A204.1 (cell line): ENCODE measurements around the gene PDCL2.
"Not testable (repeated sequence)": the region's sequence is repeated elsewhere in the genome, so short reads cannot be mapped to it uniquely, and the experiment has no call there.

ENCODE experiments used
- FAIRE-seq: peaks from 2 replicates; lab custom pipeline; 2012; peaks lifted over from hg19 to GRCh38; lab: Jason Lieb, UNC

PDCL2 gene

GRCh38 chr4:55588160-55588559 is 3.9 kb downstream of the PDCL2 start:
- FAIRE-seq: no peak

GRCh38 chr4:55582773-55583172 is 9.3 kb downstream of the PDCL2 start:
- FAIRE-seq: not testable (repeated sequence)

DNA sequence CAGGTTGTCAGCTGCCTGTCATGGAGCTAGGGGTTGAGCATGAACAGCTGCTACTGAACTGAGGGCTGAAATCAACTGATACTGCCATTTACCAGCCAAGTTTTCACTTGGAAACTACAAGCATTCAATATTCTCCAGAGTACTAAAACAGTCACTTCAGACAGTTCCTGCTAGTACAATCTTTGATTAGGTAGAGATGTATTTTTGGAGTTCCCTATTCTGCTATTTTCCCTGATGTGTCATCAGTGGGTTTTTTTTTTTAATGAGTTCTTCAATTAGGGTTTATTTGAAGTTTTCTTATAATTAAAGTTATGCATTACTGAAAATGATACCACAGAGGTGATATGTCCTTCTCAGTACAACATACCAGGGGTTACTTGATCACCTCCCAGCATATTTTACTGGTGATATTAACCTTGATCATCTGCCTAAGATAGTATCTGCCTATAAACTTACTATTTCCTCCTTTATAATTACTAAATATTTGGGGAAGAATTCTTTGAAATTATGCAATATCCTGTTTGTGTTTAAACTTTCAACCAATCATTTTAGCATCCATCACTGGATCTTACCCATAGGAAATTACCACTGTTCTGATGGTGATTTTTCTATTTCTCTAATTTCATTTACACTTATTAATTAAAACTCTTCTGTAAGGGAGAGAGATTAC is 13.6 kb downstream of the PDCL2 start:
- FAIRE-seq: no peak

GRCh38 chr4:55575513-55575912 is 16.5 kb downstream of the PDCL2 start:
- FAIRE-seq: no peak

DNA sequence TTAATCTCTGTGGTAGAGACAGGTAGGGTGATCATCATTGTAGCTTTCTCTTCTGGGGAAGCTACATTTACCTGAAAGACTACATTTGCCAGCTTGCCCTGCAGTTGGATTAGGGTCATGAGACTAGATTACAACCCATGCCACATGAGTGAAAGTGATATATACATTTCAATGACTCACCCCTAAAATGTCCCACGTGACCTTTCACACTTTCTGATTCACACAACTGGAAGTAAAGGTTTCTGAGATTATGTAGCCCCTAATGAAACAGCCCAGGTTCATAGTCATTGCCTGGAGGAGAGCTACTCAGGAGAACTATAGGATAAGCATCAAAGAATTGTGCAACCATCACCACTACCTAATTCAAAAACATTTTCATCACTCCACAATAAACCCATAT is 17.8 kb downstream of the PDCL2 start:
- FAIRE-seq: no peak

GRCh38 chr4:55571806-55572205 is 20.2 kb downstream of the PDCL2 start:
- FAIRE-seq: no peak

DNA sequence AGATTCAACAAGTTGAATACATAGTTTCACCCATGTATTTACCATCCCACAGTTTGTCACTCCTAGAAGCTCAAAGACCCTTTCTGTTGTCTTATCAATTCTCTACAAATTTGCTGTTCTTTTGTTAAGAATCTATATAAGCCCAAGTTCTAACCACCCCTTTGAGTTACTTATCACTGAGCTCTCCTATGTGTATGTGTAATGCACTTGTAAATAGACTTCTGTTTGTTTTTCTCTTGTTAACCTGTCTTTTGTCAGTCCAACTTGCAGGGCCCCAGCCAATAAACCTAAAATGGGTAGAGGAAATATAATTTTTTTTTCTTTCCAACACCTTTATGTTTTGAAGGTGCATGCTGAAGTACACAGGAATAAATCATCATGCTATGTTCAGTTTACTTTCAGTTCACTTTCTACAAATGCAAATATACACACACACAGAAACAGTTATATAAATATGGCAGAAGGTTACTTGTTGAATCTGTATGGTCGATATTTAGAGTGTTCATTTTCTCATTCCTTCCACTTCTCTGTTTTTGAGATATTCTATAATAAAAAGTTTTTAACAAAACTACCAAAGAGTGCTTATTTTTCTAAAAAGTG is 23.0 kb downstream of the PDCL2 start:
- no peak for FAIRE-seq

- no peak for FAIRE-seq
These were observed 30.2 kb downstream of the PDCL2 start for GRCh38 chr4:55561889-55562288.

DNA sequence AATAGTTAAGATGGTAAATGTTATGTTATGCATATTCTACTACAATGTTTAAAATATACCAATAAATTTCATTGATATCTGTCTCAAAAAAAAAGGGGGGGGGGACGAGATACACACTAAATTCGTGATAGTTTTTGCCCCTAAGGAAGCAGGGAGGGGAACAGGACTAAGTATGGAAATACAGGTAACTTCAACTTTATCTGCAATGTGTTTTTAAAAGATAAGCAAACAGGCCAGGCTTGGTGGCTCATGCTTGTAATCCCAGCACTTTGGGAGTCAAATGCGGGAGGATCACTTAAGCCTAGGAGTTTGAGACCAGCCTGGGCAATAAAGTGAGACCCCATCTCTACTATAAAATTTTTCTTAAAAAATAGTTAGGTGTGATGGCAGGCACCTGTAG is 31.9 kb downstream of the PDCL2 start:
- no peak for FAIRE-seq

DNA sequence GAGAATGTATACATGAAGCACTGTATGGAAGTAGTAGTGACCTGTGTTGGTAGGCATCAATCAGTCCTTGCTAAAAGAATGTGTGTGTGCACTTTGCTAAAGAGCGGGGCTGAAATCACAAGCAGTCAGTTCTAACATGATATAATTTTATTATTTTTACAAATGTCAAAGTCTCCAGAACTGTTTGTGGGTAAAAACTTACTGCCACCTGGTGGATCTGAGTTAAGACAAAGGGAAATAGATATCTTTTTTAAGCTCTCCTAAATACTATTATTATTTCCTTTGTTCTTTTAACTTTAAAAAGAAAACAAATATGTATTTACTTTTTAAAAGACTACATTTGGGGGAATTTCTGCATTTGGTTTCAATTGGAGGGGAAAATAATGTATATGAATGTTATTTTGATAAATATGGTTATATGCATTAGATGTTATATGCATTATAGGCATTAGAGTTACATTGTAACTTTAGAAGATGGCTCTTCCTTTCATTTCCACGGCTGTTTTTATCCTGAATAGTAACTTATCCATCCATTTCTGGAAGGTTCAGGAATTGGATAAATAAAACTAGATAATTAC is 37.5 kb downstream of the PDCL2 start:
- peak; percentile 89 for FAIRE-seq

- no peak for FAIRE-seq
These were observed 38.4 kb downstream of the PDCL2 start for GRCh38 chr4:55553441-55554201.

DNA sequence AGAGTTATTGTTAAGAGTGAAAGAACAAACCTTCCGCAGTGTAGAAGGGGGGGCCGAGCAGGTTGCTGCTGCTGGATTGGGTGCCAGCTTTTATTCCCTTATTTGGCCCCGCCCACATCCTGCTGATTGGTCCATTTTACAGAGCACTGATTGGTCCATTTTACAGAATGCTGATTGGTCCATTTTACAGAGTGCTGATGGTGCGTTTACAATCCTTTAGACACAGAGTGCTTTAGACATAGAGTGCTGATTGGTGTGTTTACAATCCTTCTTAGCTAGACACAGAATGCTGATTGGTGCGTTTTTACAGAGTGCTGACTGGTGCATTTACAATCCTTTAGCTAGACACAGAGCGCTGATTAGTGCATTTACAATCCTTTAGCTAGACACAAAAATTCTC is 40.1 kb downstream of the PDCL2 start:
- FAIRE-seq: not testable (repeated sequence)

GRCh38 chr4:55549888-55550287 is 42.2 kb downstream of the PDCL2 start:
- no peak for FAIRE-seq

GRCh38 chr4:55547918-55548317 is 44.1 kb downstream of the PDCL2 start:
- FAIRE-seq: no peak

DNA sequence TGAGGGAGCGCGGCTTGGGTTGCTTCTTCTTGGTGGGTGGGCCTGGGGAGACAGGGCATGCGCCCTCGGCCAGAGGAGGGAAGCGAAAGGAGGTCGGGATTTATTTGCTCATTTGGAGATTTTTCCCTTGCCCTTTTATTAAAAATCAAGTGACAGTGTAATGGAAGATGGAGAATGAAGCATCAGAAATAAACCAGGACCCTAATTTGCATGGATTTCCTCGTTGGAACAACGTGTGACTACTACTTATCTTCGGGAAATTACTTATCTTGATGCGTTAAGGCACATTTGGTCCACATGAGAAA is 44.6 kb downstream of the PDCL2 start:
- FAIRE-seq: no peak

DNA sequence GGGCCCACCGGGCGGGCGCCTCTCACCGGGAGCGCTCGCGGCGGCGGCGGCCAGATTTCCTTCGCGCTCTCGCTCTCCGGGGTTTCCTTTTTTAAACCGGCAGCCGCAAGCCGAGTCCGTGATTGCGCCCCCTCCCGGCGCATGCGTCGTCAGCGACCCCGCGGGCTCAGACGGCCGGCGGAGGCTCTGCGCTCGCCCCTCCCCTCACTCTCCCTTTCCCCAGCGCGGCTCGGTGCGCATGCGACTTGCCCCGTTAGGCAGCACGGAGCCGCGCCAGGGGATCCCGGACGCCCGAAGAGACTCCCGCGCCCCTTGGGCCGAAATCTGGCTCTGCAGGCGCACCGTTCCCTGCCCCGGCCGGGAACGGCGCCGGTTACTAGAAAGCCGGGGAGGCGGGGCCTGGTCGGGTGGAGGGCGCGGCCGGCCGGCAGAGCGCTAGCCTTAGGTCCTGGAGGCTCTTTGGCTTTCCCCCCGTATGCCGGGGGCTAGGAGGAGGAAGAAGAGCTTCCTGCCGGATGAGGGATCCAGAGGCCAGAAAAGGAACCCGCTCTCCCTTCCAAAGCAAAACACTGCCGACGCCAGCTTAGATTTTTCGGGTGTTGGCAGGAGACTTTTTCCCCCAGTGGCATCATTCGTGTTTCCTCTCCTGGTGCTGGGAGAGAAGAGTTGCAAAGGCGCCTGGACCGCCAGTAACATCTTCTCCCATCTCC is 45.1 kb downstream of the PDCL2 start, which contains the start of gene CLOCK:
Gene CLOCK, minus strand, starts transcription at position 154 of the 710 bp plus-strand sequence. CDS start 64,124 bp downstream, outside the sequence.
- no peak for FAIRE-seq

- no peak for FAIRE-seq
These were observed 45.6 kb downstream of the PDCL2 start for GRCh38 chr4:55546506-55546755.

DNA sequence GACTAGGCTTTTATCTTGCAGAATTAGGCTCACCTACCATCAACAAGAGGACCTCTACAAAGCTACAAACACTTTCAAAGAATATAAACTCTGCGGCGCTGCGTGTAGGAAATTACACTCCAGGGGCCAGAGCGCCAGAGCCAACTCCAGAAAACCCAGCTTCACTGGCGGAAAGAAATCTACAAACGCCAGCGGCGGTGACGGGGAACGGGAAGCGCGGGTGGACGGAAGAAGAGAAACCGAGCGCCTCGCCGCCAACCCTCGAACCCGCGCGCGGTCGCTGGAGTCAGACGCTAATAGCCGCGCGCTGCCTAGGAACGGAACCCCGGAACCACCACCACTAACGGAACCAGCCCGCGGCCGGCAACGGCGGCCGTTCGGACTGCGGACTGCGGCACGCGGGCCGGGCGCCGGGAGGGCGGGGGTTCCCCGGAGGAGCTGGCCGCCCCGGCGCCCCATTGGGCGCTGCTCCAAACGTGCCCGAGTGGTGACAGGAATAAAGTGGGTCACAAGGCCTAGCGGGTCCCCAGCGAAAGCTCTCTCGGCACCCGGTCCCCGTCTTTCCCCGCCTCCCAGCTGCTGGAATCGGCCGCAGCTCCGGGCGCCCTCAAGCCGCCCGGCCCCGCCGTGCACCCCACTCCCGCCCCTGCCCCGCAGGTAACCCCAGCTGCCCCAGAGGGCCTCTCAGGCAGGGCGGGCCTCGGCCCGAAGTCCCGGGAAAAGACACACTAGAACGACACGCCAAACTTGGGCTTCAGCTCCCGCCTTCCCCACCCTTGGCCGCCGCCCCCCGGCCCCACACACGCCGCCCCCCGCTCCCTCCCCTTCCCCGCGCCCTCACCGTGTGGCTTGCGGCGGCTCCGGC is 46.2 kb downstream of the PDCL2 start:
- no peak for FAIRE-seq

DNA sequence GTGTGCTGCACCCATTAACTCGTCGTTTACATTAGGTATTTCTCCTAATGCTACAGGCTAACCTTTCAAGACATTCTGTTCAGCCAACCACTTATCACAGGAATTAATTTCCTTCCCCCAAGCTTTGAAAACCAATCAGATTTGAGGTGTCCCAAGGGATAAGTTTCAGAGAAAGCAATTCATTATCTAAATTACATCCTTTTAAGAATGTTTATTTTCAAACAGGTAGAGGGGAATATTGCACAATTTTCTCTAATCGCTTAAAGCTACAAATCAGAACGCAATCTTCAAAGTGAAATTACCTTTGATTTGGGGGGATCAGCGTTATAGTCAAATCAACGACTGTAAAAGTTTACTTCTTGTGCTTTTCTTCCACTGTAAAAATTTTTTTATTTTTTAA is 46.9 kb downstream of the PDCL2 start:
- FAIRE-seq: no peak

GRCh38 chr4:55543858-55544257 is 48.2 kb downstream of the PDCL2 start:
- FAIRE-seq: no peak

- FAIRE-seq: no peak
These were observed 51.8 kb downstream of the PDCL2 start for GRCh38 chr4:55540271-55540670.

GRCh38 chr4:55539658-55540057 is 52.4 kb downstream of the PDCL2 start:
- FAIRE-seq: no peak
